ENCODE results near the gene SLIT1.

Gene SLIT1

DNA sequence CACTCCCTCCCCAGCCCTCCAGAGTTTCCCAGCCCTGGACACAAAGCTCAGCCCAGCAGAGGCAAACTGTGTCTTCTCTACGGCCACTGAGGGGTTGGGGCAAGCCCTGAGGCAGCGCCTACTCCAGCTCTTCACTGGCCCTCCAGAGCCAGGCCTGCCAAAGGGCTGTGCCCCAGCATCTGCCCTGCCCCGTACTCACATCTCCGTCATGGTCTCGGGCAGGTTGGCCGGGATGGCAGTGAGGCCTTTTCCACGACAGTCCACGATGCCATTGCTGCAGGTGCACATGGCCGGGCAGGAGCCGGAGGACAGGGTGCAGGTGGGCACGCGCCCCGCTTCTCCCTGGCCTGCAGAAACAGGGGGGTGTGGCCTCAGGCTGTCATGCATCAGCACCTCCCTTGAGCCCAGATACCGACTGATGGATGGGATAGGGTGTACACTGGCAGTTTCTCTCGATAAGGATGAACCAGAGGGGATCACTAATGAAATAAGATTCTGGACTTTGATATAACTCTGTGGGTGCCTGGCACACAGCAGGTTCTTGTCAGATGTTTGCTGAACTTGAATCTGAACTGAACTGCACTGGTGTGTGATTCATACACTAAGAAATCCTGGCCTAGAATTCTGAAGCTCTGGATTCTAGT lies 125.2 kb downstream of the SLIT1 start:
- DNase-seq: no peak

DNA sequence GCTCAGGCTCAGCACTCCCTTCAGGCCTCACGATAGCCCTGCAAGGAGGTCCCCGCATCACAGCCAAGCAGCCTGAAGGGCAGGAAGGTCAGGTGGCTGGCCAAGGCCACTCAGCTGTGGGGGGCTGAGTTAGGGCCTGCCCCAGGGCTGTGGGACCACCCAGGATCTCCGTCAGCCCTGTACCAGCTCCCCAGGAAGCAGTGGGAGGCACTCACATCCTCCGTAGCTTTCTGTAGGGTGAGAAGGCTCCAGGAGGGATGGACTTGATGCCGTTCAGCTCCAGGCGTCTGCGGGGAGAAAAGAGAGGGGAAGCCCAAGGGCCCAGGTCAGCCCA lies 125.9 kb downstream of the SLIT1 start:
- DNase-seq: no peak

DNA sequence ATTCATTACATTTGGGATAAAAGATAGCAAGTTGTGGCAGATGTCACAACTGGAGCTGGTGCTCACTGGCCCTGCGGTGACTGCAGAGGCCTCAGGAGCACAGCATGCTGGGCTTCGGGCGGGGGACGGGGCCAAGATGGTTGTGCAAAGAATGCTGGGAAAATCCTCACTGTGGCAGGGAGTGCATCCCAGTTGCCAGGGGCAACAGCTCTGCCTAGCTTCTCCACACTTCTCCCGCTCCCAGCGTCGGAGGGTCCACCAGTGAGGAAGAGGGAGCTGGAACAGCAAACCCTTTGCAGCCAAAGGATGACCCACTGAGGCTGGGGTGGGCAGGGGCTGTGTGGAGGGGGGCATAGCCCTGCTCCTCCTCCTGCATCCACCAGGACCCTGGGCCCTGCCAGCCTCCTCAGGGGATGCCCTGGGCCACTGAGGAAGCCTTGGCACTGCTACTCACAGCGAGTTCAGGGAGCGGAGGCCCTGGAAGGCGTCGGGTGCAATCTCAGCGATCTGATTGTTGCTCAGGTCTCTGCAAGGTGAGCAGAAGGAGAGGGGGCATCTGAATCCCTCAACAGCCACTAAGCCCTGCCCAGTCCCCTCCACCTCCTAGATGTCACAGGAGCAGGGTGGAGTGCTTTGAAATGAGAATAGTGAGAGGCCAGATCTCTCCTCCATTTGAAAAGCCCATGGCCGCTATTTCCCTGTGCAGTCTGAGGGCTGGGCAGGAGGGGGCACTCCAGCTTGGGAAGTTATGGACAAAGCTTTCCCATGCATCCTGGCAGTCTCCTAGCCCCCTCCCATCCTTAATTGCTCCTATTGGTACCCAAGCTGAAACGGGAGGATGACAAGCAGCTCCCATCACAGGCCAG lies 126.5 kb downstream of the SLIT1 start:
- DNase-seq: no peak

DNA sequence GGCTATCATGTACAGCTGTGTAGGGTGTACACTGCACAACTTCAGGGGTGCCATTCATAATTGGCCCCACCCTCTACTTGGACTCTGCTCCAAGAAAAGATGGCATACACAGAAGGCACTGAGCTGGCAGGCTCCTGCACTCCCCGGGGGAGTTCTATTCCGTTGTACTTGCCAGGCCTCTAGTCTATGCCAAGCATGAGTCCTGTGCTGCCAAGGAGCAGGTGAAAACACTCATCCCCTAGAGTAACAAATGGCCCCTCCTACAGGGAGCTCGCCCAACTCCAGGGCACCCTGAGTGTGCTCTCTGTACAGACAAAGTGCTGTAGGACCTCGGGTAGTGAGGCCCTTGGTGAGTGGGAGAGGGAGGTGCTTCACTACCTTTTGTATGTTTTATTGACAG lies 127.2 kb downstream of the SLIT1 start:
- no peak for DNase-seq

DNA sequence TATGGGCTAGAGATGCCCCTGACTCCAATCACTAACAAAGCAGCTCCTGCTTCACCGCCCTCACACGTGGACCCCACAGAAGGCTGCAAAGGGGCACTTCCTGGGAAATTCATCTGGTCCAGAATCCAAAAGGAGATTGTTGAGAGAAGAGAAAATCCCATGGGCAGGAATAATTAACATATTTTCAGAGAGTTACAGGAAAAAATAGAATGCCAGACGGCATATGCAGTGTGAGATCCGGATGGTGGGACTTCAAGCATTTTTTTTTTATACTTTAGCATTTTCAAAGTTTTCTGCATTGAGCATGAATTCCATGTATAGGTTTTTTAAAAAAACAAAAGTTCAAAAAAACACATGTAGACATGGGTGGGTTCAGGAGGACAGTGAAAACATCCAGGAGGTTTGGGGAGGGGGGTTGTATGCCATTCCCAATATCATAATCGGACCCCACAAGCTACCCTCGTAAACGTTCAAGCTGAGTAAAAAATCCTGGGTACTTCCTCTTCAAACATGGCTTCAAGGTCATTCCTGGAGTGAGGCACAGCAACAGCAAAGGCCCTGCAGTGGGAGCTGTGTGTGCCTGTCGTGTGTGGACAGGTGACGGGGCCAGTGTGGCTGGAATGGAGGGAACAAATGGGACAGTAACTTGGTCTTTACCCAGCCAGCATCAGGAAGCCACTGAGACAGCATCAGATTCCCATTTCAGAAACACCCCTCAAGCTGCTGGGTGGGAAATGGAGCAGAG lies 128.1 kb downstream of the SLIT1 start:
- no peak for DNase-seq

DNA sequence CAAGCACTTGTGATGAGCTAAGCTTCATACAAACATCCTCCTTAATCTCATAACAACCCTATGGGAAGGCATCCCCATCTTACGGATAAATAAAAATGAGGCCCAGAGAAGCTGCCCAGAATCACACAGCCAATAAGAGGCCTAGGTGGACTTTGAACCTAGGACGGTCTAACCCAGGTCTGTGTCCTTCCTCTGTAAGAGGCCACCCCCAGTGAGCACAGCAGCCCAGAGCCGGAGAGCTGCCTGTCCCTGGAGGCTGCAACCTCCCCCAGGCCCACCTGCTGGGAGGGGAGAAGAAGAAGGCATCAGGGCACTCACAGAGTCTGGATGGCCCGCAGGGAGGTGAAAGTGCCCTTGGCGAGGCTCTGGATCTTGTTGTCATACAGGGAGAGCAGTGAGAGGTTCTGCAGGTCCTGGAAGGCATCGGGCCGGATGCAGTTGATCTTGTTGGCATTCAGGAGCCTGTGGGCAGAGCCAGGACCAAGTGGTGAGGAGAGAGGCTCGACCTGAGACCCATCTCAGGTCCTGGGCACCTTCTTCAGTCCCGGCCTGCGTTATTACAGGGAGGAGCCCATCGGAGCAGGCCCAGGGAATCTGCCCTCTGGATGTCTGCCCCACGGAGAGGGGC lies 129.6 kb downstream of the SLIT1 start:
- DNase-seq: no peak

DNA sequence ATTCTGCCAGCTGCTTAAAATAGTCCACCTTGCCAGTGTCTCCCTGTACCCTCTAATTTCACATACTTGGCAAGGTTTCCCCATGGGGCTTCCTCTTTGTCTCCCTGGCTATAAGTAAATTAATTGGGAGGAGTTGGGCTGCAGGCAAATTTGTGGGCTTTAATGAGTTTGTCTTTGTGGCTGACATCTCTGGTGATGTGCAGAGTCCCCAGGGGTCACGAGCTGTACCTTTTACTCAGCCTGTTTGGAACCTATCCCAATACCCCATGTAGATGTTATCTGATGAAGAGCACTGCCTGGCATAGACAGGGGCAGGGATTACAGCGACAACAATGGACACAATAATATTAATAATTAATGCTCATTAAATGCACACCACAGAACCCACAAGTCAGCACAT lies 132.5 kb downstream of the SLIT1 start:
- no peak for DNase-seq

DNA sequence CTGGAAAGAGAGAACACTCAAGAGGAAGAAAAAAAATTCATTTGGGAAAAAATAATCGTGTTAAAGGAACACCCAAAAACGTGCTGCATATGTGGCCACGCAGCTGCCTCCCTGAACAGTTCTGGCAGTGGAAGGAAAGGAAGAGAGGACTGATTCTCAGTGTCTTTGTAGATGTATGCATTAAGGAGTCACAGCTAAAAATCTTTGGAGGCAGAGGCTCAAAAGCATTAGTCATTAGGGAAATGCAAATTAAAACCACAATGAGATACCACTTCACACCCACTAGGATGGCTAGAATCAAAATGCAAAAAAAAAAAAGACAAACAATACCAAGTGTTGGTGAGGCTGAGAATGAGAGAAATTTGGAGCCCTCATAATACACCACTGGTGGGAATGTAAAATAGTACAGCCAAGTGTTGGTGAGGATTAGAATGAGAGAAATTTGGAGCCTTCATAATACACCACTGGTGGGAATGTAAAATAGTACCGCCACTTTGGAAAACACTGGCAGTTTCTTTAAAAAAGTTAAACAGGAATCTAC lies 134.7 kb downstream of the SLIT1 start:
- no peak for DNase-seq

DNA sequence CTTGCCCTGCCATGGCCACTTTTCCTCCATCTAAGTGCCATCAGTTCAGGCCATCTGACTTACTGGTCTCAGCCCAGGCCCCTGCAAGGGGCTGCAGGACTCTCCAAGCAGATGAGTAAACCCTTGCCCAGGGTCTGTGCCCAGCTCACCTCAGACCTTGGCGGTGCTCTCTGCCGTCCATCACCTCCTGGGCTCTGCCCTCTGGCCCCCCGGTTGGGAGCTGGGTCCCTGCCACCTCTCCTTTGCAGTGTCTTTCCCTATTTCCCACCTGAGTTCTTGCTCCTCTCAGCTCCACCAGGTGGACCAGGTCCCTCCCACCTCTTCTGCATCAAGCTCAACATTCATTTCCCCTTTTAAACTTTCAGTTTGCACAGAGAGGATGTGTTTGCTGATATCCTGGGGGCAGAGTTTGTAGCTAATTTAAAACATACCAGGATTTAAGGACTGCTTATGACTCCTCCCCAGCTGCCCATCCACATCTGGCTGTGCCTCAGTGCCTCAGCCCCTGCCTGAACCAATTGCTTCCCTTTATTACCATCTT lies 135.5 kb downstream of the SLIT1 start:
- no peak for DNase-seq

DNA sequence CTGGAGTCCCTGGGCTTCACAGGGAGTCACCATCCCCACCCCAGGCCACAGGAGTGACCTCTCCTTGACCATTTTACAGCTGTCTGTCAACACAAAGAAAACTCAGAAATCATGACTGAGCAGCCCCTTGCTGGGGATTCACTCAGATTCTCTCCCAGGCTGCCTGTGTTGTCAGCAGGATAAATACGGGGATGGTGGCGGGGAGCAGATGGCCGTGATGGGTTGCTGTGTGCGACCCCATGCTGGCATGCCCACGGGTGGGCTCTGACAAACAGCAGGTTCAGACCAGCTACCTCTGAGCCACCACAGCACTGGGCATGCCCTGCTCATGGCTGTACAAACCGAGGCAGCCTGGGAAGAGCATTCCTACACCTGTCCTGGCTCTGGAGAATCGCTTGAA lies 136.1 kb downstream of the SLIT1 start:
- DNase-seq: no peak

DNA sequence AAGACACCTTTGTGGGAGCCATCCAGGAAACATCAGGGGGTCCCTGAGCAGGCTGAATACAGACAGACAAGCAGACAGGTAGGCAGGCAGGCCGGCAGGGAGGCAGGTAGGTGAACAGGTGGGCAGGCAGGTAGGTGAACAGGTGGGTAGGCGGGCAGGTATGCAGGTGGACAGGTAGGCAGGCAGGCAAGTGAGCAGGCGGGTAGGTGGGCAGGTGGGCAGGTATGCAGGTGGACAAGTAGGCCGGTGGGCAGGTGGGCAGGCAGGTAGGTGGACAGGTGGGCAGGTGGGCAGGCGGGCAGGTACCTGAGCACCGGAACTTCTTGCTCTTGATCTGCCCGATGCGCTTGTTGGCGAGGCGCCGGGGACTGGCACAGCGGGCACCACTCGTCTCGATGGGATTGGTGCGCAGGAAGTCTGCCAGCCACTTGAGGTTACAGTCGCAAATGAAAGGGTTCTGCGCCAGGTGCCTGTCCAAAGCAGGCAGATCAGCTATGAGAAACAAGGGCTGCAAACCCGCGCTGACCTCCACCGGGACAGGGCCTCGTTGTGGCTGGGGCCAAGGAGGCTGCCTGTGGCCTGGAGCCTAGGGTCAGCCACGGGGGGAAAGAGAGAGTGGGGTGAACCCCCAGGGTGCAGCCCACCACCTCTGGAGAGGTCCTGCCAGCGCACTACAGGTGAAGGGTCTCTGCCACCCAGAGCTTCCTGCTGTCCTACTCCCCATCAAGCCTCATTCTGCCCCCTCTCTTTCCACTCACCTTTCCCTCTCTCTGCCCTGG lies 136.9 kb downstream of the SLIT1 start:
- no peak for DNase-seq

DNA sequence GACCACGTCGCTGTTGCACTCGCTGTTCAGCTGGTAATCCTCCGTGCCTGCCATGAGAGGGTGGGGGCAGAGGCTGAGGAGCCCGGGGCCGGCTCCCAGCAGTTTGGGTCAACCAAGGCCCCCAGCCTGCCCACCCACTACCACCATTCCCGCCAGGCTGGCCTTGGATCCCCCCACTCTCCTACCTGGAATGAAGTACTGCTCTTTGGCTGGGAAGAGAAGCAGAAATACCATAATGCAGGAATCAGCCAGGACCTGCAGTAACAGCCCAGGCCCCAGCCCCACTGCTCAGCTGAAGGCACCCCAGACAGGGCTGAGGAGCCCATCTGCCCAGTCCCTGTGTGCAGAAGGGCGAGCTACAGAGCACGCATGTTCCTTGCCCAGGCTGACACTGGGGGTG lies 138.0 kb downstream of the SLIT1 start:
- no peak for DNase-seq

DNA sequence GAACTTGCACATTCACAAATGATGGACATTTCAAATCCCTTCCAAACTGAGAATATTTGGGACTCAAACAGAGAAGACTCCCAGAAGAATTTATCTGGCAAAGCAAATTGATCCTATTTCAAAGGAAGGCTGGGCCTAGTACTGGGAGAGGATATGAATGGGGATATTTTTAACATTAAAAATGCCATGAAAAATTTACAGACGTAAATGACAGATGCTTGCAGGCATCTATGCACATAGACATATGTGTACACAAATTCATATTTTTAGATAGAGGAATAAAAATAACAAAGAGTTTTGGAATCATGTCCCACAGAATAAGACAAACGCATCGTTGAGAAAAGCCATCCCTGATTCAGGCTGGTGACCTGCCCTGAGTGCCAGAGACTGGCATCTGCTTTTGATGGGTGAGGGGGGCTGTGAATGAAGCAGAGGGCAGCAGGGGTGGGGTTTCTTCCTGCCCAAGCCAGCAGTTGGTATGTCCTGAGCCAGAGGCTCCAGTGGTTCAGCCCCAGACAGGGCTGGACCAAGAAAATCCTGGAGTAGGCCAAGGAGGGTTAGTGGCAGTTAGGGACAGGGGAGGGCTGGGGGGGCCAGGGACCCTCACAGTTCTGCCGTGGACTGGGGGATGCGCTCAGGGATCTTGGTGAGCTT lies 138.5 kb downstream of the SLIT1 start:
- no peak for DNase-seq

DNA sequence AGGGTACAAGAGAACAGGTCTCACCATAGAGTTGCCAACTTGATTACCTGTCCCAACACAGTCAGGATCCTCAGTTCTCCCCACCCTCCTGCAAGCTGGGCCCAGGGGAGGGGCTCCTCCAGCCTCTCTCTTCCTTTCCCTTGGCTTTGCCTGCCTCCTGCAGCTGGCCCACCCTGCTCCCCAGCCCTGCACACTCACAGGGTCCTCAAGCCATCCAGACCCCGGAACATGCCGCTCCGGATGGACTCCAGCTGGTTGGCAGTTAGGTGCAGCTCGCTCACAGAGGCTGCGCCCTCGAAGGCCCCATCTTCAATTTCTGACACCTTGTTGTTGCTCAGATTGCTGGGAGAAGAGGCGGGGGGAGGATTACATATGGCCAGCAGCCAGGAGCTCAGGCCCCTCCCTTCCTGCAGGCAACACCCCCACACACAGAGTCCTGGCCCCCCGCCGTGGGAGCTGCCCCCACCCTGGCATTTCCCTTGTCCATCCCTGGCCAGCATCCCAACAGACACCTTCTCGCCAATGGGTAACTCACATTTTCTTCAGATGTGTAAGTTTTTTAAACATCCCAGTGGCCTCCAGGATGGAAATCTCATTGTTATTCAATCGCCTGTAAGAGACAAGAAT lies 139.2 kb downstream of the SLIT1 start:
- no peak for DNase-seq

DNA sequence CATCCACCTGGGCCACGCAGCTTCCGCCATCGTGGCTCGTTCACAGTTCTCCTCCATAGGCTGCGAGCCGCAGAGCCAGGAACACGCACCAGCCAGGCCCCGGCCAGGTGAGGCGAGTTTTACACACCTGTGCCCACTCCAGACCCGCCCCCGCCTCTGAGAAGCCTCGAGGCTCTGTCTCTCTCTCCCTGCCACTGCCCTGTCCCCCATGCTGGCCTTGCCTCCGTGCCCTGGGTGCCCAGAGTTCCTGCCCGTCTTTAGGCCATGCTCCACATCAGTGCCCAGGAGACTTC lies 142.2 kb downstream of the SLIT1 start:
- no peak for DNase-seq

DNA sequence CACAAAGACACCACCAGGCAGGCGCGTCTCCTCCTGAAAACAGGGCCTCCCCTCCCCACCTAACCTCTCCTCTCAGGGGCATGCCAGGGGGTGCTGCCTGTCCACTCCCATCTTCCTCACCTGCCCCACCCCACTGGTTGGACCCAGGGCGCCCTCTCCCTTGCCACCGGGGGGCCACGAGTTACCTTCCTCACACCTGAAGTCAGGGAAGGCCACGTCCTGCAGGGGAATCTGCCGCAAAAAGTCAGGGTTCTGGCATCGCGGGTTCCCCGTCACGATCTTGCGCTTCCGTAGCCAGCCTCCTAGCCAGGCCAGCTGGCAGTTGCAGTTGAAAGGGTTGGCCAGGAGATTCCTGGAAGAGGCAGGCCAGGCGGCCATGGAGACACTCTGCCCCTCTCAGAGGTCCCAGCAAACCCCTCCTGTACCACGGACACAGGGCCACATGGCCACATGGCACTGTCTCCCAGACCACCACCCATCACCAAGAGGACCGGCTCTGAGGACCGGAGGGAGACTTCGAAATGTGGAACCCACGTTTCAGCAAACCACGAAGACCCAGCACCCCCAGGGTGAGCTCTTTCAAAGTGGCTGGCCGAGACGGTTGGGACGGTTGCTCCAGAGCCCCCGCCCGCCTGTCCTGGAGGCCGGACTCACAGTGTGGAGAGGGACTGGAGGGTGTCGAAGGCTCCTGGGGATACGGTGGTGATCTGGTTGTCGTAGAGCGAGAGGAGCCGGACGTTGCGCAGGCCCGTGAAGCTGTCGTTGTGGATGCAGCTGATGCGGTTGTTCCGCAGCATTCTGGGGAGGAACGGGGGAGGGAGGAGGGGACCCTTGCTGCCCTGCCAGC lies 142.8 kb downstream of the SLIT1 start:
- DNase-seq: no peak

DNA sequence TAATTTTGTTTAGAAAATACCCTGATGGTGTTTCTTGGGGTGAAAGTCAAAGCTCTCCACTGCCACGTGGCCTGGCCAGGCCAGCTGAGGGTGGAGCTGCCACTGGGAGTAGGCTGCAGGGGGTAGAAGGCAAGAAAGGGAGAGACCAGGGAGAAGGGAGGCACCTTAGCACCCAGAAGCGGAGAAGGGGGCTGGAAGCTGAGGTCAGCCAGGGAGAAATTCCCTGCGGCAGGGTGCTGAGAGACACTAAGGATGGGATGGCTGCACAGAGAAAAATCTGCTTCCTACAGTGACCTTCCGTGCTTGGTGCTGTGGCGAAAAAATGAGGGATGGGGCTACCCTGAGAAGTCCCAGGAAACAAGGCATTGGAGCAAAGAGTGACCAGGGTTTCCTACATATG lies 143.7 kb downstream of the SLIT1 start:
- DNase-seq: no peak

DNA sequence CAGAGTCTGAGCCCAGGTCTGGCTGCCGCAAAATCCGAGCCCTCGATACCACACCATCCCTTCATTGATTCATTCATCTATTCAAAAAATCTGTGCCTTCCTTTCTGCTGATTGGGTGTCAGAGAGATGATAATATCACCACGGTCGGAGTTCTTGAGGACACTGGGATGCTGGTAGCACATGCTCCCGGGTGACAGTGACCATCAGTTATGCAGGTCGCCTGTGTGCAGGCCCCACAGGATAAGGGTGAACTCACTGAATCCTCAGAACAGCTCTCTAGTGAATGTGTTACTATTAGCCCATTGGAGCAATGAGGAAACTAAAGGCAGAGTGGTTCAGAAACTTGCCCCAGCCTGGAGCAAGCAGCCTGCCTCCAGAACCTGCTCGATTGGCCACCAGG lies 145.1 kb downstream of the SLIT1 start:
- DNase-seq: no peak

DNA sequence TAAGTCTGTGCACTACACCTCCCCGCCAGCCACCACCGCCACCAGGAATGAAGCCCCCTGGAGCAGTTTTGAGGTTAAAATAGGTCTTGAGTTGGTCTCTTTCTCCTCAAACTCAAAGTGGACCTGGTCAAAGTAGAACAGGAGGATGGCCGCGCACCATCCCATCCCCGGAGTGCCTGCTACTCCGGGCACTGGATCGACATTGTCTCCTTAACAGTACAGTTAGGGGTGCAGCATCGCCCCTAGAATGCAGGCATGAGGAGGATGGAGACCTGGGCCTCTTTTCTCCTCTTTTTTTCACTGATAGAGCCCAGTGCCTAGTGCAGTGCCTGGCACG lies 145.5 kb downstream of the SLIT1 start:
- DNase-seq: no peak

DNA sequence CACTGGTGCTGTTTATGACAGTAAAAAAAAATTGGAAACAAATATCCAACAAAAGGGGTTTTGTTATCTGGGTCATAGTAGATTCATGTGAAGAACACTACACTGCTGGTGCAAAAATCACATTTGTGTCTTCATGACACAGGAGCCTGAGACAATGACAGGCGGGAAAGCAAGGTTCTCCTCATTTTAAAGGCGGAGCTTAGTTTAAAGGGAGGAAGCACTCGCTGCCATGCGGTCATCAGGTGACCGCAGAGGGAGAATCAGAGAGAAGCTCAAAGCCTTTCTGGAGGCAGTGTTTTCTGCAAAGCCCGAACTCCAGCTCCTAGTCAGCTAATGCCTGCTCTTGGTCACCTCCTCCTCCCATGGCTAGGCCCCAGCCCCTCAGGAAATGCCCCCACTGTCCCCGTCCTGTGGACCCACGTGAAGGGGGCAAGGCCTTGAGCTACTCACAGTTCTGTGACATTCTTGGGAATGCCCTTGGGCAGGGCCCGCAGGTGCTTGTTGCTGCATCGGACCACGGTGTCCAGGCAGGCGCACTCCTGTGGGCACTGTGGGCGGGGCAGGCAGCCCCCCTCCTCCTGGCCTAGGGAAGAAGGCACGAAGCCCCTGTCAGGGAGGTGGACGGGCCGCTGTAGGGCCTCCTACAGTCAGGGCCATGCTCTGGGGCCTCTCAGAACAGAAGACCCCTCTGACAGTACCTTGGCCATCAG lies 146.1 kb downstream of the SLIT1 start:
- no peak for DNase-seq
